Smooth muscle cell of the brain vasculature (primary cell): ENCODE measurements around the gene IQGAP2.

Experiments
- DNase-seq: peaks from one replicate; pipeline ENCODE4 v3.0.0-alpha.2; 2012; ENCODE audit warnings: low read depth, low spot score

The IQGAP2 gene

GRCh38 chr5:76477061-76477460 is 74.0 kb downstream of the IQGAP2 start:
- no peak for DNase-seq

GRCh38 chr5:76477571-76477970 is 74.5 kb downstream of the IQGAP2 start:
- DNase-seq, result no peak

DNA sequence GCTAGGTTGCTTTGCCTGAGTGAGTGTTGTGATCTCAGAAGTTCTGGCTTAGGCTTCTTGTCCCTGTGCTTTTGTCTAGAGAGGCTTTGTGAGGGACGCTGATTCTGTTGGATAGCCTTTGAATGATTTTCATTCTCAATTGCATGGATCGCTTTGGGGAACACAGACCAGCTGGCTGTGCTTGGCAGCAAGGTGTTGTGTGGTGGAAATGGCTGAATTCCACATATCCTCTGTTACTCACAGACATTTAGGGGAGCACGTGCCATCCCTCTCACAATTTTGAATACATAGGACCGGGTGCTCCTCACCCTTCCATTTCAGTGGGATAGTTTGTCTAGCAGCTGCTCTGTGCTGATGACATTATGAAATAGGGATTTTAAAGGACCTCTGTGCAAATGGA is 76.2 kb downstream of the IQGAP2 start:
- no peak for DNase-seq

- no peak for DNase-seq
Measured at GRCh38 chr5:76479973-76480667, 77.0 kb downstream of the IQGAP2 start.

DNA sequence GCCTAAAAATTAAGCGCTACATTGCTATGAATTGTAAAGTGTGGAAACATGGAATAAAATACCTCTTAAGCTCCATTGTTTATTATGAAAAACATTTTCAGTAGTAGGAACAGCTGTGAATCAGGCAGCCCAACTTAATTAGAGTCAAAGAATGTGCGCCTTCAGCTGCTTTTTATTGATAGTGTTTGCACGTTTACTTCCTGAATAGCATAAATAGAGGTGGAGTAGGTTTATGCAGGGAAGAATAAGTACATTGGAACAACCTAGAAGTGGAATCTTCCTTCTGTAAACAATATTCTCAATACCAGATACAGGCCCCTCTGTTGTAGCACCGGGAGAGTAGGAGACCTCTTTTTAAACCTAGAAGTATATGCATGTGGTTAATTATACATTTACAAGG is 79.9 kb downstream of the IQGAP2 start:
- no peak for DNase-seq

GRCh38 chr5:76483433-76483832 is 80.3 kb downstream of the IQGAP2 start:
- no peak for DNase-seq

DNA sequence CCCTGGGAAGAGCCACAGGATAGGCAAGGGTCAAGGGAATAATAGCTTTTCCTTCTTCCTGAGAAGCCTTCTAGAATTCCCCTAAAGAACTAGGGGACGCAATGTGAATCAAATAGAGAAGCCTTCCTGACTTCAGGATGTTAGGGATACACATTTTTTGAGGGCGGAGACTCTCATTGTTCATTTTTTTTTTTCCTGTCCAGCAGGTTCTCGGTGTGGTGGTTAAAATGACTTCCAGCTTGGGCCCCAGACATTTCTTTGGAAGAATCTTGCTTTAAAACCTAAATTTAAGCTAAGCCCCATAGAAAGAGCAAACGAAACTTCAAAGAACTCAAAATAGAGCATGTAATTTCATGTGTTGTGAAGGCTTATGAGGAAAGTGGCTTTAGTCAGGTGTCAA is 80.8 kb downstream of the IQGAP2 start:
- DNase-seq, result no peak

DNA sequence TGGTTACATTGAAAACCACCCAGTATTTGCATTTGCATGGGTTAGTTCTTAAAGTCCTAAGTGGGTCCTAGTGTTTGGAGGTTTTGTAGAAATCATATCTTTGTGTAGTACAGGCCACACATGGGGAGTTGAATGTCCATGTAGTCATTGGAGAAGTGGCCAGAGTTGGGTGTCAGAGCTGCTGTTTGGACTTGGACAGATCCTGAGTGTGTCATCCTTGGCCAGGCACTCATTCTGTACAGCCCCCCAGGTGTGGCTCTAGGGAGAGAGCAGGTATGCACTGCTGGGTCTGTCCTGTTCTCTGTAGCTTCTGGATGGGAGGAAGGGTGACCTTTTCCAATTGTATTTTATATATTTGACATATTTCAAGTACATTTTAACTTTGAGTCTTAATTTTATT is 82.4 kb downstream of the IQGAP2 start:
- no peak for DNase-seq

DNA sequence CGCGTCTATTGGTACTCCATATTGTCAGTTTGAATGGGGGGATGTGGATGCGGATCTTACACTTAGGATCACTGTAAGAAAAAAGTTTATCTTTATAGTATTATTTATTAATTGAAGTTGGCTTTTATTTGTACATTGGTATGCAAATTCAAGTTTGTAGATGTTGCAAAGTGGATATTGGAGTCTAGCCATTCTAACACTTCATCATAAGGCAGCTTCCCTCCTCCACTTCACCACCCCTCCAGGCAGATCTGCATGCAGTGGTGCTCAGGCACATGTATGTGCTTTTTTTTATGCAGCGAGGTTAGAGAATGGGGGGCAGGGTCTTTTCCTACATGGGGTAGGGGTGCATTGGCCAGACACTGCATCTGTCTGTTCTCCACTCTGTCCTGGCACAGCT is 84.3 kb downstream of the IQGAP2 start:
- no peak for DNase-seq

- no peak for DNase-seq
Measured at GRCh38 chr5:76487821-76488220, 84.7 kb downstream of the IQGAP2 start.

GRCh38 chr5:76488969-76489368 is 85.9 kb downstream of the IQGAP2 start:
- no peak for DNase-seq

- no peak for DNase-seq
Measured at GRCh38 chr5:76489877-76490688, 87.0 kb downstream of the IQGAP2 start.

GRCh38 chr5:76490960-76491359 is 87.9 kb downstream of the IQGAP2 start:
- no peak for DNase-seq

GRCh38 chr5:76492819-76493189 is 89.7 kb downstream of the IQGAP2 start:
- no peak for DNase-seq

DNA sequence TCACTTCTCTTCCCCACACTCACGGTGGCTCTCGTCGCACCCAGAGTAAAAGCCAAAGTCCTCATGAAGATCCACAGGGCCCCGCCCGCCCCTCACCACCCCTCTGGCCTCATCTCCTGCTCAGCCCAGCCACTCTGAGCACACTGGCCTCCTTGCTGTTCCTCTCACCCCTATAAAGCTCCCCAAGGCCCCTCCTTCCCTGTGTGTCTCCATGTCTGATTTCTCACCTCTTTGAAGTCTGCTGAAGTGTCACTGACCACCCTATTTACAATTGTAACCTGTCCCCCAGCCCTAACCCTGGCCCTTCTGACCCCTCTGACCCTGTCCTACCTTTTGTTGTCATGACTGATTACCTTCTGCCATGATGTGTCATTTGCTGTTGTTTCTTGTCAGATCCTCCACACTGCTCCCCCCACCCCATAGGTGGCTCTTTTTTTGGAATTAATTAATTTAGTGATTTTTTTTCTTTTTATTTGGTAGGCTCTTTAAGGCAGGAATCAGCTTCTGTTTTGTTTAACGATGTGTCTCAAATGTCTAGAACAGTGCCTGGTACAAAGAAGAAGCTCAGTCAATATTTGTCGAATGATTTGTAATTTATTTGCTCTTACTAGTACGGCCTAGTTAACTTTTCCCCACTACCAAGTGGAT is 90.2 kb downstream of the IQGAP2 start:
- no peak for DNase-seq

DNA sequence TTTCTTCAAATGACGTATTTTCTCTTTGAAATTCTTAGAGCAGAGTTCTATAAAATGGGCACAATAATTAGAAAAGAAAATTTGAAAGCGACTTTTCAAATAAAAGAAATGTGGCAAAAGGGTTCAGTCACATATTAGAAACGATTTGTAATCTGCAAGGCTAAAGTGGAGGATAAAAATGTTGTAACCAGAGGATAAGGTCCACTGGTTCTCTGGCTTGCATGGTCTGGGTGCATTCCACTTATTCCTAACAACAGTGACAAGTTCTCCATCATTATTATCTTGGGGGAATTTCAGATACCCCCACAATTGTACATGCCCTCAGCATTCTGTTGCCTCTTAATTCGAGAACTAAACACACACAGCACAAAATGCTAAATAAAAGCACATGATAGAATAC is 91.1 kb downstream of the IQGAP2 start:
- no peak for DNase-seq

- no peak for DNase-seq
Measured at GRCh38 chr5:76495870-76496269, 92.8 kb downstream of the IQGAP2 start.

DNA sequence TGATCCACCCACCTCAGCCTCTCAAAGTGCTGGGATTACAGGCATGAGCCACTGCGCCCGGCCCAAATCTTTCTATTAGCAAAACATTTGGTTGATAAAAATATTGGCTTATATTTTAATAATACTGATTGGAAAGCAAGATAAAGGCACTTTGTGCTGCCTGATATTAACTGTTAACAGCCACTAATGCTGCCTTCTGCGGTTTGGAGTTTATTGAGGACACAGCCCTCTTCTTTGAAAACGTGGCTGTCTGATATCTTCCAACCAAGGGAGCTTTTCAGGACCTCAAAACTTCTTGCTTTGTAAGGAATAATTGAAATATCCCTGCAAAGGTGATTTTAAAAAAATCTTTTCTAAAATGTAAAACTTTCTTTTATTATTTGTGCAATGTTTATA is 94.0 kb downstream of the IQGAP2 start:
- DNase-seq, result no peak

GRCh38 chr5:76497986-76498717 is 95.1 kb downstream of the IQGAP2 start:
- DNase-seq, result no peak

DNA sequence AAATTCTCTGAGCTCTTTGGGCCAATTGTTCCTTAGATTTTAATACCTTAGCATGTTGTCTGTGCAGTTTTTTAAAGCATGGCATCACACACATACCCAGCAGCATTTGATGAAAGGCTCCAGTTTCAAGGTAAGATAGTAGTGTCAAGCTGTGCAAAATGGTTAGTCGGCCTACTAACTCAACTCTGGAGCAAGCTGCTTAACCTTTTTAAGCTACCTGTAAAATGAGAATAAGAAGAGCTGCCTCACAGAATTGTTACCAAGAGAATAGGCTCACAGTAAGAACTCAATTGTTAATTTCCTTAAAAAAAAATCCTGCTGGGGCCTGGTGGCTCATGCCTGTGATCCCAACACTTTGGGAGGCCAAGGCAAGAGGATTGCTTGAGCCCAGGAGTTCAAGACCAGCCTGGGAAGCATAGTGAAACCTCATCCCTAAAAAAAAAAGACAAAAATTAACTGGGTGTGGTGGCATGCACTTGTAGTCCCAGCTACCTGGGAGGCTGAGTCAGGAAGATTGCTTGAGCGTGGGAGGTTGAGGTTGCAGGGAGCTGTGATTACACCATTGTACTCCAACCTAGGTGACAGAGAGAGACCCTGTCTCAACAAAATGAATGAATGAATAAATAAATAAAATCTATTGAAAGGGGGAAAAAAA is 96.5 kb downstream of the IQGAP2 start:
- no peak for DNase-seq

DNA sequence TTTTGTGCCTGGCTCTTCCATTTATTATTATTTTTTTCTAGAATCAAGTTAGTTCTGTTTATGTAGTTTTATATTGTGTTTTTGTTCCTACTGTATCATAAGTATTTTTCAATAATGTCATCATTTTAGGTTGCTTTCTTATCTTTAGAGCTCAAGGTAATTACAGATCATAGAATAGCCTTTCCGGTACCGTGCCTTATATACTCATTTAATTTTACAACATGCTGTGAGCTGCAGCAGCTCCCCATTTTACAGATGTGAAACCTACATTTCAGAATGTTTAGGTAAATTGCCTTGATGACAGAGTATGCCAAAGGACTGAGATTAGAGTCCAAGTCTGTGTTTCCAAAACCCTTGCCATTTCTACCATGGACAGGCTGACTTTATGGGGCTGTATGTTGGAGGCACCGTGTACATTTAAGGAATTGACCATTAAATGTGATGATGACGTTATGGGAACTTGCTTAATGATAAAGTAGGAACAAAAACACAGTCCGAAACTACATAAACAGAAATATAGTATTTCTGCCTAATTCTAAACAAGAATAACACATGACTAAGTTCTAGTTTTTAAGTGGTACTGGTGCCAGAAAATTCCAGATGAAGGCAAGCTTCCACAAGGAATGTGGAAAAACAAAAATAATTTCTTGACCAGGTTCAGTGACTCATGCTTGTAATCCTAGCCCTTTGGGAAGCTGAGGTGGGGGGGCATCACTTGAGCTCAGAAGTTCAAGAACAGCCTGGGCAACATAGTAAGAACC is 97.7 kb downstream of the IQGAP2 start:
- DNase-seq, result no peak
